Activated B cell treated with CpG ODN at 0.5 μM for 24 hours (primary cell): ENCODE results near the gene EPS8L3. TPM values are rescaled to one million over a fixed set of nuclear protein-coding genes. Genes with fewer than 3 reads are reported as not detected.
"Not testable (repeated sequence)": the region's sequence is repeated elsewhere in the genome, so short reads cannot be mapped to it uniquely, and the experiment has no call there.

Experiments
- ATAC-seq: fragments of 200-7000 bp; cut with Tn5 transposase; one replicate; pipeline ENCODE4 v1.10.0; 2021; ENCODE audit warnings: low read depth, mild to moderate bottlenecking, moderate library complexity
- CTCF ChIA-PET: fragments of 350-600 bp; sonication (Branson Sonifier 250); formaldehyde crosslinking; loops from one replicate; lab custom pipeline; 2021; ENCODE audit warnings: antibody characterized with exemption; lab: Charles Lee
- POLR2A ChIA-PET: fragments of 350-600 bp; sonication (Branson Sonifier 250); formaldehyde crosslinking; loops from one replicate; lab custom pipeline; 2021; ENCODE audit warnings: antibody characterized with exemption; lab: Charles Lee
- DNase-seq: peaks from one replicate; pipeline ENCODE4 v3.0.0; 2022
- H3K27ac Mint-ChIP-seq: one replicate; pipeline ENCODE4 v1.8.0; 2020; ENCODE audit warnings: mixed read lengths
- H3K27me3 Mint-ChIP-seq: one replicate; pipeline ENCODE4 v1.8.0; 2021; ENCODE audit warnings: mixed read lengths
- H3K36me3 Mint-ChIP-seq: one replicate; pipeline ENCODE4 v1.8.0; 2021; ENCODE audit warnings: low read depth, mixed read lengths
- H3K4me1 Mint-ChIP-seq: one replicate; pipeline ENCODE4 v1.8.0; 2021; ENCODE audit warnings: mixed read lengths
- H3K4me3 Mint-ChIP-seq: one replicate; pipeline ENCODE4 v1.8.0; 2020; ENCODE audit warnings: mild to moderate bottlenecking, mixed read lengths
- H3K9me3 Mint-ChIP-seq: one replicate; pipeline ENCODE4 v1.8.0; 2020; ENCODE audit warnings: mixed read lengths
- CTCF ChIP-seq: fragments of 200-600 bp; IDR thresholded peaks from one replicate; pipeline ENCODE4 v1.8.0; 2022; ENCODE audit warnings: antibody characterized with exemption, mild to moderate bottlenecking
- intact Hi-C: fragments of 100-400 bp; cut with micrococcal nuclease; formaldehyde crosslinking; loops from one replicate; pipeline ENCODE4 v1.15.1; 2024
- total RNA-seq: library from RNA; stranded (reverse); gene quantifications from 2 replicates; pipeline ENCODE4 v1.2.3, GENCODE V29; 2022

The EPS8L3 gene
- total RNA-seq, 1 donor from 2014 or later = not detected

GRCh38 chr1:109704173-109704572, 59.5 kb downstream of the EPS8L3 start:
- CTCF ChIA-PET = no interaction called here
- Mint-ChIP-seq H3K4me3 (no peak overlapping the region), H3K36me3 (peaks cover 3% of the 10 kb centered on the region), H3K4me1 (no peaks in the 10 kb centered on the region), H3K9me3 (peaks cover 15% of the 10 kb centered on the region), H3K27me3 (no peaks in the 10 kb centered on the region), H3K27ac (no peak overlapping the region)
- DNase-seq = no peak
- intact Hi-C loops = no loop called here
- TF ChIP-seq CTCF = no peak
- POLR2A ChIA-PET = no interaction called here
- ATAC-seq = no peak

GRCh38 chr1:109702940-109703339, 60.8 kb downstream of the EPS8L3 start:
- H3K27me3 Mint-ChIP-seq, H3K36me3 Mint-ChIP-seq, H3K27ac Mint-ChIP-seq, H3K9me3 Mint-ChIP-seq, ATAC-seq, H3K4me3 Mint-ChIP-seq, DNase-seq, intact Hi-C loops, H3K4me1 Mint-ChIP-seq, CTCF ChIA-PET, POLR2A ChIA-PET: not testable (repeated sequence)

Other genes starting within 250 kb of the EPS8L3 start
- gene GPR61, start 224.1 kb downstream of the EPS8L3 start, total RNA-seq = 0.15 TPM in 1 of 2 replicates, not detected in the other
- 7.5 and 8.4 TPM in 2 replicates for gene GNAI3, start 215.3 kb downstream of the EPS8L3 start, total RNA-seq
- 0.71 TPM in 1 of 2 replicates, not detected in the other for gene GNAT2, start 144.3 kb downstream of the EPS8L3 start, total RNA-seq
- 56.8 and 64.9 TPM in 2 replicates for gene AMPD2, start 144.1 kb downstream of the EPS8L3 start, total RNA-seq
- 13.1 and 13.7 TPM in 2 replicates for gene GSTM4, start 107.8 kb downstream of the EPS8L3 start, total RNA-seq
- gene GSTM2, start 95.9 kb downstream of the EPS8L3 start, total RNA-seq = 9.2 and 11.0 TPM in 2 replicates
- gene GSTM1, start 76.1 kb downstream of the EPS8L3 start, total RNA-seq = 22.2 and 22.4 TPM in 2 replicates
- 0.04 TPM in 1 of 2 replicates, not detected in the other for gene GSTM5, start 51.7 kb downstream of the EPS8L3 start, total RNA-seq
- gene GSTM3, start 22.9 kb downstream of the EPS8L3 start, total RNA-seq = 0.55 and 0.61 TPM in 2 replicates
- 1.9 and 2.0 TPM in 2 replicates for gene CSF1, start 146.9 kb upstream of the EPS8L3 start, total RNA-seq
- gene AHCYL1, start 220.8 kb upstream of the EPS8L3 start, total RNA-seq = 40.5 and 41.6 TPM in 2 replicates